ENCODE data around the gene TBR1.

DNA sequence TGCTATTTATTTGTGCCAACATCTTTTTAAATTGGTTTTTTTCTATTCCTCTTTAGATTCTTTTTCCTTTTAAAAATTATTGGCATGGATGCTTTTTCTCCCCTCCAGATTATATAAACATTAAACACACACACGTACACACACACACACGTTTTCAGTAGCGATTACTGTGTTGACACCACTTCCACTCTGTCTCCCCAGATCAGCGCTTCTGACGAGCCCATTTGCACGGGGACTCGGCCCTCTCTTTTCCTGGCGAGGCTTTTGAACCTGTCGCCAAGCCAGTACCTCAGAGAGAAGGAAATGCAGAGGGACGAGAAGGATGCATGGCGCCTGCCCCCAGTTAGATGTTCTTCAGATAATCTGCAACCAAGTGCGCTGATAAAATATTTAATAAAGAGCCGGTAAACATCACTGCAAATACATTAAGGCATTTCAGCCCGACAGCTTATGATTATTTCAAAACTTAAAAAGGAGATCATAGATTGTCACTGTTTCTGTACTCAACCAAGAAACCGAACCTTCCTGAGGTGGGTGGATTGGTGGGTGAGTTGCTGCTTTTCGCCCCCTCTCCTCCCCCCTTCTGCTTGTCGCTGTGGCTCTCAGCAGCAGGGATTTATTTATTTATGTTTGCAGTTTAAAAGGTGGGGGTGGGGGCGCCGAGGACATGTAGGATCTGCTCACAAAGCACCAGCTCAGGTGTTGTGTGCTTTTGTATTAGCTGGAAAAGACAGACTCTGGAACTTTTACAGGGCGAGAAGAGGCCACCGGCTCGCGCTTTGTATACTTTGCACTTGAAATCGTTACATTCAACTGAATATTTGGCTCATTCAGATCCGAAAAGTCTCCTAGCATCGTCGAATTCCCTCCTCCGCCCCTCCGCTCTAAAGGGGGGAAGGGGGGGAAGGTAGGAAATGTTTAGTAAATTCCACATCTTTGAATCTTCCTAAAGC lies 787 bp upstream of the TBR1 start:
- TF ChIP-seq POLR2AphosphoS5 (IDR thresholded peaks at IDR 0.05; ENCODE audit: low read depth, low read length) (no peak), TAF1 (IDR thresholded peaks at IDR 0.05; ENCODE audit: borderline replicate concordance, low read depth, low read length) (no peak), POLR2A (IDR thresholded peaks at IDR 0.05; ENCODE audit: low read depth, low read length) (no peak)

All from GM12892 (cell line).